Pons (tissue), 1 donor: ENCODE measurements around the gene ITGA2.

Experiments used
- DNase-seq: peaks from one replicate; pipeline ENCODE4 v3.0.0-alpha.2; 2016; ENCODE audit warnings: low spot score

ITGA2 gene

GRCh38 chr5:52988335-52989024, 672 bp upstream of the ITGA2 start:
- DNase-seq, result peak; percentile 30

- DNase-seq, result peak; percentile 73
Observed at GRCh38 chr5:52989781-52990527, 802 bp downstream of the ITGA2 start.

GRCh38 chr5:52990528-52990925, 1.4 kb downstream of the ITGA2 start:
- DNase-seq, result no peak

- no peak for DNase-seq
Observed at GRCh38 chr5:52993367-52993766, 4.2 kb downstream of the ITGA2 start.

- no peak for DNase-seq
Observed at GRCh38 chr5:52994266-52994665, 5.1 kb downstream of the ITGA2 start.

GRCh38 chr5:52995095-52995494, 5.9 kb downstream of the ITGA2 start:
- no peak for DNase-seq

GRCh38 chr5:52995914-52996313, 6.8 kb downstream of the ITGA2 start:
- DNase-seq, result no peak

GRCh38 chr5:52996979-52997378, 7.8 kb downstream of the ITGA2 start:
- DNase-seq, result no peak

GRCh38 chr5:52997424-52997823, 8.3 kb downstream of the ITGA2 start:
- peak; percentile 99 for DNase-seq

GRCh38 chr5:52998552-52999313, 9.6 kb downstream of the ITGA2 start:
- no peak for DNase-seq

GRCh38 chr5:52999344-52999949, 10.3 kb downstream of the ITGA2 start:
- peak; percentile 58 for DNase-seq

GRCh38 chr5:53001541-53001940, 12.4 kb downstream of the ITGA2 start:
- no peak for DNase-seq

GRCh38 chr5:53002491-53002890, 13.3 kb downstream of the ITGA2 start:
- DNase-seq, result no peak

GRCh38 chr5:53003144-53003543, 14.0 kb downstream of the ITGA2 start:
- DNase-seq, result no peak

- DNase-seq, result no peak
Observed at GRCh38 chr5:53006911-53007890, 18.0 kb downstream of the ITGA2 start.

- DNase-seq, result no peak
Observed at GRCh38 chr5:53008751-53009150, 19.6 kb downstream of the ITGA2 start.

GRCh38 chr5:53009816-53010215, 20.7 kb downstream of the ITGA2 start:
- DNase-seq, result no peak

- DNase-seq, result no peak
Observed at GRCh38 chr5:53010814-53011213, 21.7 kb downstream of the ITGA2 start.

GRCh38 chr5:53011233-53011632, 22.1 kb downstream of the ITGA2 start:
- DNase-seq, result no peak

- no peak for DNase-seq
Observed at GRCh38 chr5:53013857-53014256, 24.7 kb downstream of the ITGA2 start.

- peak; percentile 85 for DNase-seq
Observed at GRCh38 chr5:53017383-53017782, 28.2 kb downstream of the ITGA2 start.
